GM19351 (cell line): ENCODE data around the gene SPCS3.
"Not testable (repeated sequence)": the region's sequence is repeated elsewhere in the genome, so short reads cannot be mapped to it uniquely, and the experiment has no call there.

Experiments
- ATAC-seq: cut with Tn5 transposase; IDR thresholded peaks from one replicate; pipeline ENCODE4 v1.9.1; 2021; ENCODE audit warnings: mild to moderate bottlenecking, moderate library complexity; ENCODE audit not compliant: unreplicated experiment

SPCS3 gene

GRCh38 chr4:176319704-176320339 is at the start of gene SPCS3:
Gene SPCS3, plus strand, starts transcription at chr4:176319966. Its CDS starts 111 bp downstream, at chr4:176320077.
- ATAC-seq = peak; percentile 84

- ATAC-seq = no peak
Measured at GRCh38 chr4:176270669-176271068, 49.1 kb upstream of the SPCS3 start.

GRCh38 chr4:176271749-176272148 is 48.0 kb upstream of the SPCS3 start:
- no peak for ATAC-seq

- no peak for ATAC-seq
Measured at GRCh38 chr4:176272799-176273198, 47.0 kb upstream of the SPCS3 start.

- no peak for ATAC-seq
Measured at GRCh38 chr4:176273736-176274135, 46.0 kb upstream of the SPCS3 start.

- no peak for ATAC-seq
Measured at GRCh38 chr4:176274441-176274840, 45.3 kb upstream of the SPCS3 start.

- no peak for ATAC-seq
Measured at GRCh38 chr4:176276710-176277109, 43.1 kb upstream of the SPCS3 start.

GRCh38 chr4:176277162-176277904 is 42.4 kb upstream of the SPCS3 start:
- ATAC-seq = peak; percentile 96

GRCh38 chr4:176279560-176279959 is 40.2 kb upstream of the SPCS3 start:
- ATAC-seq = not testable (repeated sequence)

- ATAC-seq = no peak
Measured at GRCh38 chr4:176286728-176287127, 33.0 kb upstream of the SPCS3 start.

- ATAC-seq = no peak
Measured at GRCh38 chr4:176287546-176287945, 32.2 kb upstream of the SPCS3 start.

- no peak for ATAC-seq
Measured at GRCh38 chr4:176288020-176288419, 31.7 kb upstream of the SPCS3 start.

- no peak for ATAC-seq
Measured at GRCh38 chr4:176289561-176289960, 30.2 kb upstream of the SPCS3 start.

GRCh38 chr4:176290520-176290919 is 29.2 kb upstream of the SPCS3 start:
- no peak for ATAC-seq

- no peak for ATAC-seq
Measured at GRCh38 chr4:176291748-176292147, 28.0 kb upstream of the SPCS3 start.

- ATAC-seq = no peak
Measured at GRCh38 chr4:176292920-176293319, 26.8 kb upstream of the SPCS3 start.

GRCh38 chr4:176293660-176294059 is 26.1 kb upstream of the SPCS3 start:
- ATAC-seq = no peak

- ATAC-seq = not testable (repeated sequence)
Measured at GRCh38 chr4:176295907-176296306, 23.9 kb upstream of the SPCS3 start.

- ATAC-seq = no peak
Measured at GRCh38 chr4:176298664-176299063, 21.1 kb upstream of the SPCS3 start.

GRCh38 chr4:176300036-176300435 is 19.7 kb upstream of the SPCS3 start:
- no peak for ATAC-seq

GRCh38 chr4:176300565-176300964 is 19.2 kb upstream of the SPCS3 start:
- peak; percentile 56 for ATAC-seq
